ENCODE measurements around the gene GTSE1. TPM values are rescaled to one million over a fixed set of nuclear protein-coding genes. Genes with fewer than 3 reads are reported as not detected.

The GTSE1 gene
- polyA plus RNA-seq, 6 donors from 2014 or later: 0.10 to 0.11 TPM; not detected in 4

DNA sequence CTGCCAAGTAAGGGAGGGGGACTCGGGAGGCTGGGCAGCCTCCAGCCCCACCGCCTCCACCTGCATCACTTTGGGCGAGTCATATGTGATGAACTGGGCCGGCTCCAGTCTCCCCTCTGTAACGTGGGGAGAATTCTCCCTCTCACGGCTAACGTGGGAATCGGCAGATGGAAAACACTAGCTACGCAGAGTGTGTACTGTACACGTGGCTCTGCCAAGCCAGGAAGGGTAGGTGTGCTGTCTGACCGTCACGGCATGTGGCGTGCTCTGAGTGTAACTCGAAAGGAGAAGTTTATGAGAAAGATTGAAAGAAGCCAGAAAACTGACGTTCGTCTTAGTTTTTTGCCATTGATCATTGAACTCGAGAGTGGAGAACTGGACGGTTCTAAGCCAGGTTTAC lies 52.6 kb downstream of the GTSE1 start:
- DNase-seq (no peak), ATAC-seq (ENCODE audit: low read depth in 2 of 2) (no peak)
- peaks cover 3 to 7% (median 4%) of the 10 kb centered on the region in 3 donors for H3K4me1 Mint-ChIP-seq
- H3K36me3 Mint-ChIP-seq: peaks cover 14 to 34% of the 10 kb centered on the region in 2 donors
- H3K27me3 Mint-ChIP-seq: no peaks in the 10 kb centered on the region
- peak overlapping the region in 1 of 6 donors; percentile 43 for H3K27ac Mint-ChIP-seq
- H3K4me3 Mint-ChIP-seq: no peak overlapping the region
- no peaks in the 10 kb centered on the region for H3K9me3 Mint-ChIP-seq

DNA sequence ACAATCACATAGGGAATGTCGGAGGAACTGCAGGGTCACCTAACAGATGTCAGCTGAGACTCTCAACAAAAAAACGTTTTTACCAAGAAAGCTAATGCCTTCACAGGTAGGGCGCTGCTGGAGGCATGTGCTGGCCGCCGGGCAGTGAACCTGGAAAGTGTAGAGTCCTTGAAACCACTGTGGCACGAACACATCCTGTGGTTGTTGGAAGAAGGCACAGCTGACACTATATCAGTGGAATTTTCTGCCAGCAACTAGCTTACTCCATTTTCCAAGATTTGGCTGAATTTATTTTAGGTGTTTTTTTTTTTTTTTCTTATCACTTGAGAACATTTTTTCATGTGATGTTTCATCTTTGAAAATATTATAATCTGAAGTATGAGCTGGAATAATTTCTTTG lies 53.0 kb downstream of the GTSE1 start:
- H3K36me3 Mint-ChIP-seq: peaks cover 14 to 30% of the 10 kb centered on the region in 2 donors
- peaks cover 0 to 7% (median 2%) of the 10 kb centered on the region in 3 donors for H3K4me1 Mint-ChIP-seq
- H3K9me3 Mint-ChIP-seq: no peaks in the 10 kb centered on the region
- peak overlapping the region in 1 of 6 donors; percentile 43 for H3K27ac Mint-ChIP-seq
- DNase-seq (no peak), ATAC-seq (ENCODE audit: low read depth in 2 of 2) (no peak)
- H3K4me3 Mint-ChIP-seq: no peak overlapping the region
- H3K27me3 Mint-ChIP-seq: no peaks in the 10 kb centered on the region

DNA sequence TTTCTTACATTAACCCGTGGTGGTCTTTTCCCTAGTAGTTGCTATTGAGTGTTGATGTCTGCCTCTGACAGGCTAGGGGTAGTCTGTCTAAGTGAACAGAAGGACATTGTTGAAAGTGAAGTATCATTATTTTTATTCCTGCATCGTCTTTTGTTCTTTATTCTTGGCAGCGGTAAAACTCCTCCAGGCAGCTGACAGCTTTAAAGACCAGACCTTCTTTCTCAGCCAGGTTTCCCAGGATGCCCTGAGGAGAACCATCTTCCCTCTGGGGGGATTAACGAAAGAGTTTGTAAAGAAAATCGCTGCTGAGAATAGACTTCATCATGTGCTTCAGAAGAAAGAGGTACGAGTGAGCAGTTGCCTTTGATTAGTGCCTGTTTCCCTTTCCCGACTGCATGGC lies 53.5 kb downstream of the GTSE1 start:
- Mint-ChIP-seq H3K27me3 (no peaks in the 10 kb centered on the region), H3K9me3 (no peaks in the 10 kb centered on the region), H3K4me1 (peaks cover 0 to 7% (median 2%) of the 10 kb centered on the region in 3 donors), H3K4me3 (no peak overlapping the region), H3K36me3 (peaks cover 14 to 30% of the 10 kb centered on the region in 2 donors), H3K27ac (no peak overlapping the region)
- ATAC-seq (ENCODE audit: low read depth in 2 of 2) (no peak), DNase-seq (no peak)

DNA sequence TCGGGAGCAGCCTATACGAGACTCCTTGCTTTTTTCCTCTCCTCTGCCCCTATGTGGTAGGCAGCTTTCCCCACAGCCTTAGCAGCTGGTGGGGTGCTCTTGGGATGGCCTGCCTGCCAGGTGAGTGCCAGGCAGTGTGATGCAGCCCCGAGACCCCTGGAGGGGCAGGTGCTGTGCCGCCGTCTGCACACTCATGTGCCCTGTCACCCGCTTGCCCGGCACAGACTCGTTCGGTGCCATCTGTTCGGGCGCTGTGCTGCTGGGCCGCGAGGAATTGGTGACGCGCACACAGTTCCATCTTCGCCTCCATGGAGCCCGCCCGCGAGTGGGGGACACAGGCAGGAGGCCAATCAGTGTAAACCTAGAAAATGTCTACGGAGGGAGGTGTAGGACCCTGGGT lies 54.0 kb downstream of the GTSE1 start:
- ATAC-seq (ENCODE audit: low read depth in 2 of 2) (no peak), DNase-seq (no peak)
- Mint-ChIP-seq H3K27ac (no peak overlapping the region), H3K27me3 (no peaks in the 10 kb centered on the region), H3K9me3 (no peaks in the 10 kb centered on the region), H3K36me3 (peaks cover 14 to 28% of the 10 kb centered on the region in 2 donors), H3K4me3 (no peak overlapping the region), H3K4me1 (peaks cover 0 to 11% (median 7%) of the 10 kb centered on the region in 3 donors)

DNA sequence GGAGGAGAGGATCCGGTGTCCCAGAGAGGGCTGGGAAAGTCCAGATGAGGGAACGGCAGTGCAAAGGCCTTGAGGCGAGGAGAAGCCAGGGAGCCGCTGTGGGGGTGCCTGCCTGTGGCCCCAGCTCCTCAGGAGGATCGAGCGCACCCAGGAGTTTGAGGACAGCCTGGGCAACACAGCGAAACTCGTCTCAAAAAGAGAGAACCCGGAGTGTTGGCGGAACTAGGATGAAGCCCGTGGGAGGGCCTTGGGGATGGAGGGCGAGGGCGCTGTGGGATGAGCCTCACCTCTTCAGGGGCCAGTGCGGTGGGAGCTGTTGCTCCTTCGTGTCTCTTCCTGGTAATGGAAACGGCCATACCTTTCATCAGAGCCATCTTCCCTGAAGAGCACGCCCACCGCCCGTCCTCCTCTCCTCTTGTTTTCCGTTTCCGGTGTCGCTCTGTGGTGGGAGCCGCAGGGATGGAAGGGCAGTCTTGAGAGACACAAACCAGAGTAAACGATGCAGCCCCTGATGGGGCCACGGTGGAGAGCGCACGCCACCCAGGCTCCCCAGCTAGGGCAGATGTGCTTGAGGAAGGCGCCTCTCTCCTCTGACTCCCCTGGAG lies 54.6 kb downstream of the GTSE1 start:
- ATAC-seq (ENCODE audit: low read depth in 2 of 2) (no peak), DNase-seq (no peak)
- Mint-ChIP-seq H3K27me3 (no peaks in the 10 kb centered on the region), H3K9me3 (no peaks in the 10 kb centered on the region), H3K4me3 (peak overlapping the region in 1 of 8 donors; percentile 60), H3K36me3 (peaks cover 11 to 22% of the 10 kb centered on the region in 2 donors), H3K27ac (no peak overlapping the region), H3K4me1 (peaks cover 0 to 11% (median 9%) of the 10 kb centered on the region in 3 donors)

DNA sequence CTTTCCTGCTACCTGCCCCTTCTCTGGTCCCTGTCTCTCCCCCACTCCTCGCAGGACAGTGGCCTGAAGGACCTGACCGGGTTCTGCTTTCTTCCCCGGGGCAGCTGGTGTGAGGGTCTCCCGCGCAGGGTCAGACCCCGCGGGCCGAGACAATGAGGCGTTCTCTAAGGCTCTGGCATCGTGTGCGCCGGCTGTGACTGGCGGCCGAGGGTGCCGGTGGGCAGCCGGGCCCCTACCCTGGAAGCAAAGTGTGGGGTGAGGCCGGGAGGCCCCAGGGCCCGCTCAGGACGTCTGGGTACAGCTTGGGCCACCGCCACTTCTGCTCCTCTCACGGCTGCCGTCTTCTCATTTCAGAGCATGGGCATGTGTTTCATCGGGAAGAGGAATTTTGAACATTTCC lies 55.1 kb downstream of the GTSE1 start:
- Mint-ChIP-seq H3K4me3 (no peak overlapping the region), H3K27ac (no peak overlapping the region), H3K4me1 (peaks cover 0 to 11% (median 10%) of the 10 kb centered on the region in 3 donors), H3K27me3 (no peaks in the 10 kb centered on the region), H3K9me3 (no peaks in the 10 kb centered on the region), H3K36me3 (peaks cover 9 to 20% of the 10 kb centered on the region in 2 donors)
- ATAC-seq (ENCODE audit: low read depth in 2 of 2) (no peak), DNase-seq (no peak)

DNA sequence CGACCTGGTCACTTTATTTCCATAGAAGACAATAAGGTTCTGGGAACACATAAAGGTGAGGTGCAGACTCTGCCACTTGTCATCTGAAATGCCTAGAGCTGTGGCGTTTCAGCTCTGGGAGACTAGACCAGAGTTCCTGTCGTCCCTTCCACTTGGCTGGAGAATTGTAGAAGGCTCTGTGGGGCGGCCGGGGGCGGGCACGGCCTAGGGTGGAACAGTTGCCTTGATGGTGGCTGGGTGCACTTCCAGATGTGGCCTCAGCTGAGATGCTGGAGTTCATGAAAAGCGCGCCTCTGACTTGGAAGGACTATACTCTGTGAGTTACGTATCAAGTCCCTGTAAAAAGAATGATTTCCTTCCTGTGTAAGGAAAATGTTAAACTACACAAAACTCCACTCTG lies 55.6 kb downstream of the GTSE1 start:
- no peak overlapping the region for H3K27ac Mint-ChIP-seq
- no peaks in the 10 kb centered on the region for H3K27me3 Mint-ChIP-seq
- H3K9me3 Mint-ChIP-seq: no peaks in the 10 kb centered on the region
- ATAC-seq (ENCODE audit: low read depth in 2 of 2): no peak
- H3K4me3 Mint-ChIP-seq: no peak overlapping the region
- H3K4me1 Mint-ChIP-seq: peaks cover 0 to 11% (median 10%) of the 10 kb centered on the region in 3 donors
- peaks cover 9 to 20% of the 10 kb centered on the region in 2 donors for H3K36me3 Mint-ChIP-seq
- no peak for DNase-seq

DNA sequence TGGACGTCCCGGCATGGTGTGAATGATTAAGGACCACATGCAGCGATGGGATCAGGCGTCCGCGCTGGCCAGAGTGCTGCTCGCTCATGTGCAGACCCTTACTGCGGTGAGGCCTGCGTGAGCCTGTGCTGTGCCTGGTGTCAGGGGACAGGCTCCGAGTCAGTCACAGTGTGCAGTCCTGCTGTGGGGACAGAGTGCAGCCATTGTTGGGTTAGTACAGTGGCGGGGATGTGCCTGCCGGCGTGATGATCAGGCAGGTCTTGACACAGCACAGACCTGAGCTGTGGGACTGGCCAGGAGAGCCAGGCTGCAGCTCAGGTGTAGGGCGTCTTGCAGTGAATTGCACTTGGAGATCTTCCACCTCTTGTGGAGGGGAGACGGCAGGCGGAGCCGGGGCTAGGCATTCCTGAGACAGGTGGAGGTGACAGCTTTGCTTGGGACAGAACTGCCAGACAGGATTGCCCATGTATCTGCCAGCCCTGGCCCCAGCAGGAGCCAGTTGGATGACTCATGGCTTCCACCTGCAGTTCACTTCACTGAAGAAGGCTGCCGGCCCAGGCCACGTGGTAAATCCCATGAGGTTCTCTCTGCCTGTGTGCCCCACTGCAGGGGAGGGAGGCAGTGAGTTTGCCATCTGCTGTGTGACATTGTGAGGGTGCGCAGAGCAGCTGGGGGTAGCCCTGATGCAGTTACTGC lies 56.2 kb downstream of the GTSE1 start:
- Mint-ChIP-seq H3K36me3 (peaks cover 9 to 20% of the 10 kb centered on the region in 2 donors), H3K9me3 (no peaks in the 10 kb centered on the region), H3K27ac (no peak overlapping the region), H3K4me1 (peaks cover 0 to 11% (median 10%) of the 10 kb centered on the region in 3 donors), H3K4me3 (no peak overlapping the region), H3K27me3 (no peaks in the 10 kb centered on the region)
- no peak for DNase-seq
- ATAC-seq (ENCODE audit: low read depth in 2 of 2): peak in 1 of 2 donors; percentile 38

DNA sequence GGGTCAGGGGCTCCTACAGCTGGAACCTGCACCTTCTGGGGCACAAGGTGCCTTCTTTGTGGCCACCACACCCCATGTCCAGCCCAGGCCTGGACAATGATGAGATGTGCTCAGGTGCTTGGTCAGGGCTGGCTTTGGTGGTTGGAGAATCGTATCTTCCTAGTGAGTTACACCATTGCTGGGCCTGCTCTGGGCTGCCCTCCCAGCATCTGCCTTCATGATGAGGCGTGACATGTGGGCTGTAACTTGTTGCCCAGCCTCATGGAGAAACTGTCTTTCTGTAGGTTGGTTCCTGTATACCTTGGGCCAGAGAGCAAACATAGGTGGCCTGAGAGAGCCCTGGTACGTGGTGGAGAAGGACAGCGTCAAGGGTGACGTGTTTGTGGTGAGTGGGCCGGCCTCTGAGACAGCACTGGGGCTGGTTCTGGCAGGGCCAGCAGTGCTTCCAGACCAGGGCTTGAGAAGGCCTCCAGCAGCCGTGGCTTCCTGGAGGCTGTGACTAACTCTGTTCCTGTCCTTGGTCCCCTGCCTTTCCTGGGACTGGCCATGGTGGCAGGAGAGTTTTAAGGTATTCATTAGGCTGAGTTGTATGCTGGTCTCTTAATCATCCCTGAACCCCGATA lies 56.9 kb downstream of the GTSE1 start:
- no peak for ATAC-seq (ENCODE audit: low read depth in 2 of 2)
- no peak for DNase-seq
- H3K4me3 Mint-ChIP-seq: no peak overlapping the region
- H3K27ac Mint-ChIP-seq: peak overlapping the region in 1 of 6 donors; percentile 62
- peaks cover 9 to 22% of the 10 kb centered on the region in 2 donors for H3K36me3 Mint-ChIP-seq
- no peaks in the 10 kb centered on the region for H3K27me3 Mint-ChIP-seq
- H3K9me3 Mint-ChIP-seq: no peaks in the 10 kb centered on the region
- peaks cover 0 to 11% (median 10%) of the 10 kb centered on the region in 3 donors for H3K4me1 Mint-ChIP-seq

DNA sequence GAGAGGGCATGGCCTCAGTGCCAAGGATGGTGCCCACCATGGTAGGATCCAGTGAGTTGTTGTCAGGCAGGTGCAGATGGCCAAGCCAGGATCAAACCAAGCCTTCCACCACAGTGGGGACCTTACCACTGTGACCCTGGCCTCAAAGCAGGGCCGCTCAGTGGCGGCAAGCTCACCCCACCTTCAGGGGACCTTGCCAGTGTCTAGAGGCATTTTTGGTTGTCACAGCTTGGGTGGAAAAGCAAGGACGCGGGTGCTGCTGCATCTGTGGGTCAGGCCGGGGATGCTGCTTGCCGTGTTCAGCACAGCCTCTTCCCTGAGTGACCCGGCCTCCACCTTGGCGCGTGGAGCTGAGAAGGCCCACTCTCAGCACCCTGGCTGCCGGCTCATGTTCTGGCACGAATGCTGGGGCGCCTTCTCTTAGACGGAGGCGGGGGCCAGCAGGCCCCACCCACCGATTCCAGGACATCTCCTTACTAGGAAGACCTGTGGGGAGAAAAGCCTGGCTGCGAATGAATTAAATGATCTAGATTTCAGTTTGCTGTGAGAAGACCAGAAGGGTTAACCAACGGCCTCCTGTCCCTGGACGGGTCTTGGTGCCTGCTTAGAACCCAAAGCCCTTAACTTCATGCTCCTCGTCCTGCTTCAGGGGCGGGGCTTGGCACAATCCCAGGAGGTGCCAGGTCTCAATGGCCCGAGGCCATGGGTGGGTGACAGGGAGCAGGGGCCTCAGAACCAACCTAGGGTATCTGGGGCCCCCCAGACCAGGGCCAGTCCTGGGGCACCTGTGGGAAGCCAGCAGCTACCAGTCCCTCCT lies 57.7 kb downstream of the GTSE1 start:
- Mint-ChIP-seq H3K9me3 (no peaks in the 10 kb centered on the region), H3K27me3 (no peaks in the 10 kb centered on the region), H3K4me3 (no peak overlapping the region), H3K36me3 (peaks cover 9 to 23% of the 10 kb centered on the region in 2 donors), H3K27ac (no peak overlapping the region), H3K4me1 (peaks cover 0 to 11% (median 10%) of the 10 kb centered on the region in 3 donors)
- no peak for DNase-seq
- no peak for ATAC-seq (ENCODE audit: low read depth in 2 of 2)

DNA sequence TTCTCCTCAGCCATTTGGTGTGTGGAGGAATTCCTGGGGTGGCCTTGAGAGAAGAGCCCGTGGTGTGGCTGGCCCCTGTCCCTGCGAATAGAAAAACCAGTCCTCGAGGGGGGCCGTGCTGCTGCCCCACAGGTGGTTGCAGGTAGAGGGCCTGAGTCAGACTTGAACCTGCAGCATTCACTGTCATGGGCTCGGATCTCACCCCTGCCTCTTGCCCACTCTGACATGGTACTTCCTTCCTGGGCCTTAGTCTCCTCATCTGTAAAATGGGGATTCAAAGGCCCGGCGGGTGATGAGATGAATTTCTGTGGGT lies 58.3 kb downstream of the GTSE1 start:
- no peaks in the 10 kb centered on the region for H3K9me3 Mint-ChIP-seq
- DNase-seq: no peak
- no peak overlapping the region for H3K4me3 Mint-ChIP-seq
- H3K27me3 Mint-ChIP-seq: no peaks in the 10 kb centered on the region
- peak overlapping the region in 1 of 6 donors; percentile 80 for H3K27ac Mint-ChIP-seq
- no peak for ATAC-seq (ENCODE audit: low read depth in 2 of 2)
- H3K4me1 Mint-ChIP-seq: peaks cover 0 to 11% (median 10%) of the 10 kb centered on the region in 3 donors
- peaks cover 9 to 18% of the 10 kb centered on the region in 2 donors for H3K36me3 Mint-ChIP-seq

DNA sequence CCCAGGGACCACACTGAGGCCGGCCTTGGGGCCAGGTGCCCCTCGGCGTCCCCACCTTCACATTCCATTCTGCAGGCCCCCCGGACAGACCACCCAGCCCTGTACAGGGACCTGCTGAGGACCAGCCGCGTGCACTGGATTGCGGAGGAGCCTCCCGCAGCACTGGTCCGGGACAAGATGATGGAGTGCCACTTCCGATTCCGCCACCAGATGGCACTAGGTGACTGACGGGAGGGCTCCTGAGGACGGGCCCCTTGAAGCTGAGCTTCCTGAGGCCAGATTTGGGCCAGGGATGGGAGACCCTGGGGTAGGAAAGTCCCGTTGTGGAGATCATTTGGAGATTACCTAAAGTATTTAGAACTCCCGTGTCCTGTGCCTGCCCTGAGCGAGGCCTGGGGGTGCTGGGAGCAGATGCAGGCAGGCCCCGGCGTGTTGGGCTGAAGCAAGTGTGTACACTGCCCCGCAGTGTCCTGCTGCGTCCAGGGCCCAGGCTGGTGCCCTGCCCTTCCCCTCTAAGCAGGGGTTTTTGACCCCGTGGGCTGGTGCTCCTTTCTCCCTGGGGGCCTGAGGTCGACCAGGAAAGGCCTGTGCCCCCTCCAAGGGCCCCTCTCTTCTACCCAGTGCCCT lies 58.8 kb downstream of the GTSE1 start:
- H3K27me3 Mint-ChIP-seq: no peaks in the 10 kb centered on the region
- H3K4me1 Mint-ChIP-seq: peaks cover 0 to 11% (median 10%) of the 10 kb centered on the region in 3 donors
- H3K36me3 Mint-ChIP-seq: peaks cover 9 to 18% of the 10 kb centered on the region in 2 donors
- no peak overlapping the region for H3K4me3 Mint-ChIP-seq
- DNase-seq: peak; percentile 58
- peak; percentile 63 to 67 for ATAC-seq (ENCODE audit: low read depth in 2 of 2)
- H3K9me3 Mint-ChIP-seq: no peaks in the 10 kb centered on the region
- peak overlapping the region in 3 of 6 donors; percentile 65 to 96 (median 80) for H3K27ac Mint-ChIP-seq

DNA sequence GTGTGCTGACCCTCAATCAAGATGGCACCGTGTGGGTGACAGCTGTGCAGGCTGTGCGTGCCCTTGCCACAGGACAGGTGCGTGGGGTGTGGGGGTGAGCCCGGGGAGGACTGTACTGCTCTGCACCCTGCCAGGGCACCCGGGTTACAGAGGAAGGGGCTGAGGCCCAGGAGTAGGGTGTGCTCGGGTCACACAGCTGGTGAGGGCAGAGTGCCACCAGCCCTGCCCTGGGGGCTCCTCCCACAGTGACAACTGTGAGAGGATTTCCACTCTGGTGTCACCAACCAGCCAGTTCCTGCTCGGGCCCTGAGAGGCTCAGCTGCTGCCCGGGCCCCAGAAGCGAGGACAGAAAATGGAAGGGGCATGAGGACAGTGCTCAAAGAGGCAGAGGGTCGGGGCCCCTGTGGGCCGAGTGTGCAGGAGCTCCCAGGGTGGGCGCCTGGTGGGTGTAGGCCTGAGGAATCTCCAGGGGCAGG lies 59.4 kb downstream of the GTSE1 start:
- Mint-ChIP-seq H3K4me1 (peaks cover 0 to 10% (median 8%) of the 10 kb centered on the region in 3 donors), H3K36me3 (peaks cover 9 to 17% of the 10 kb centered on the region in 2 donors), H3K9me3 (no peaks in the 10 kb centered on the region), H3K27ac (peak overlapping the region in 2 of 6 donors; percentile 60 to 96), H3K4me3 (peak overlapping the region in 1 of 8 donors; percentile 66), H3K27me3 (no peaks in the 10 kb centered on the region)
- DNase-seq: peak; percentile 60
- peak; percentile 20 to 36 for ATAC-seq (ENCODE audit: low read depth in 2 of 2)
